Immature natural killer cell (primary cell): ENCODE data around the gene PSMB8. TPM values are rescaled to one million over a fixed set of nuclear protein-coding genes. Genes with fewer than 3 reads are reported as not detected.

Source experiments
- DNase-seq, 3 donors: peaks; one replicate each; pipeline ENCODE4 v3.0.0; 2022; ENCODE audit warnings: mixed read lengths in 1 of 3
- H3K27ac Mint-ChIP-seq, 6 donors: one replicate each; pipeline ENCODE4 v1.8.0; 2020; ENCODE audit warnings: mixed read lengths in 6 of 6, mild to moderate bottlenecking in 5 of 6, inconsistent platforms in 4 of 6, moderate library complexity in 3 of 6
- H3K27me3 Mint-ChIP-seq, 3 donors: one replicate each; pipeline ENCODE4 v1.8.0; 2020 to 2021; ENCODE audit warnings: low read depth in 3 of 3, mild to moderate bottlenecking in 3 of 3, mixed read lengths in 3 of 3, moderate library complexity in 3 of 3, inconsistent platforms in 1 of 3
- H3K36me3 Mint-ChIP-seq, 3 donors: one replicate each; pipeline ENCODE4 v1.8.0; 2020; ENCODE audit warnings: mixed read lengths in 3 of 3, inconsistent platforms in 2 of 3, mild to moderate bottlenecking in 2 of 3
- H3K4me1 Mint-ChIP-seq, 2 donors: one replicate each; pipeline ENCODE4 v1.8.0; 2020; ENCODE audit warnings: inconsistent platforms in 2 of 2, mild to moderate bottlenecking in 2 of 2, mixed read lengths in 2 of 2, moderate library complexity in 1 of 2
- H3K4me3 Mint-ChIP-seq, 5 donors: one replicate each; pipeline ENCODE4 v1.8.0; 2020; ENCODE audit warnings: mild to moderate bottlenecking in 5 of 5, mixed read lengths in 5 of 5, inconsistent platforms in 3 of 5, moderate library complexity in 3 of 5
- H3K9me3 Mint-ChIP-seq, 6 donors: one replicate each; pipeline ENCODE4 v1.8.0; 2020; ENCODE audit warnings: mild to moderate bottlenecking in 6 of 6, mixed read lengths in 6 of 6, inconsistent platforms in 4 of 6, moderate library complexity in 3 of 6
- polyA plus RNA-seq, 3 donors: library from polyadenylated mRNA; unstranded; fragments of 300-500 nt; fragmentation: Illumina TruSeq; gene quantifications; one replicate each; pipeline ENCODE4 v1.2.3, GENCODE V29; 2021

The PSMB8 gene
- polyA plus RNA-seq, 3 donors from 2014 or later: 495 to 696 (median 528) TPM

DNA sequence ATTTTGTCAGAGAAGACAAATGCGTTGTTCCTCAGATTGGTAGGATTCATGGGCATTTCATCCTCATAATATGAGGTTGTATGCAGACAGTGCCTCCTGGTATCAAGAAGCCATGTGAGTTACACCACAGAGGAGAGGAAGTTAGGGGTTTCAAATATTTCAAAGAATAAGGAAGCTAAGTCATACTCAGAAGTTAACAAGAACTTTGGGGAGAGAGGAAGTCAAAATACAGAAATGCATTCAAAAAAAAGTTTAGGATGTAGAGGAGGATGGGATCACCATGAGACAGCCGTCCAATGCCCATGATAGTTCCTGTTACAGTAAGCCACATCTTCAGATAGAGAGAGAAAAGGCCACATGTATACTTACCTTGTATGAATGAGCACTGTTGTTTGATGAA lies 49.3 kb downstream of the PSMB8 start:
- DNase-seq: no peak
- H3K27me3 Mint-ChIP-seq: peaks cover 2 to 25% (median 21%) of the 10 kb centered on the region in 3 donors
- no peak overlapping the region for H3K27ac Mint-ChIP-seq
- peaks cover 10 to 11% of the 10 kb centered on the region in 2 donors for H3K4me1 Mint-ChIP-seq
- H3K4me3 Mint-ChIP-seq: no peak overlapping the region
- H3K9me3 Mint-ChIP-seq: peaks cover 0 to 7% (median 4%) of the 10 kb centered on the region in 6 donors
- peaks cover 0 to 8% (median 4%) of the 10 kb centered on the region in 3 donors for H3K36me3 Mint-ChIP-seq

DNA sequence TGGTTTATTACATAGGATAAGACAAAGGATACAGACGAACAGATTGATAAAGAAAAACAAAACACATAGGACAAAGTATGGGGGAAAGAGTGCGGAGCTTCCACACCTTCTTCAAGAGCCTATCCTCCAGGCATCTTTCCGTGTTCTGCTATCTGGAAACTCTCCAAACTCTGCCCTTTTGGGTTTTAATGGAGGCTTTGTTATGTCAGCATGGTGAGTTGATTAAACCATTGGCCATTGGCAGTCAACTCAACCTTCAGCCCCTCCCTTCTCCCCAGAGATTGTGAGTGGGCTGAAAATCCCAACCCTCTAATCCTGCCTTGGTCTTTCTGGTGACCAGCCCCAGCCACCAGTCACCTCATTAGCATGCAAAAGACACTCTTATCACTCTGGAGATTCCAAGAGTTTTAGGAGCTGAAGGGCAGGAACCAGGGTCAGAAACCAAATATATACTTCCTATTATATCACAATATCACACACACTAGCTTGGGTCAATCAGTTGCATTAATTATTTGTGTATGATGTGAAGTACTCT lies 50.9 kb downstream of the PSMB8 start:
- H3K27me3 Mint-ChIP-seq: peaks cover 2 to 29% (median 25%) of the 10 kb centered on the region in 3 donors
- DNase-seq: no peak

More for the DNA sequence above, 50.9 kb downstream of the PSMB8 start:
- H3K4me3 Mint-ChIP-seq: no peak overlapping the region
- H3K4me1 Mint-ChIP-seq: peaks cover 10 to 11% of the 10 kb centered on the region in 2 donors
- H3K27ac Mint-ChIP-seq: no peak overlapping the region
- no peaks in the 10 kb centered on the region for H3K9me3 Mint-ChIP-seq
- H3K36me3 Mint-ChIP-seq: no peaks in the 10 kb centered on the region

Other genes with a start within 250 kb of the PSMB8 start
- gene HLA-DQA1, start 206.6 kb downstream of the PSMB8 start, polyA plus RNA-seq: 10 to 100 TPM in 2 of 3 donors, 1 to 10 TPM in 1; 1.8 to 53.1 (median 10.3) TPM
- 100 to 1,000 TPM in 1 of 3 donors, 10 to 100 TPM in 1, 1 to 10 TPM in 1; 2.5 to 105 (median 74.9) TPM for gene HLA-DQB1, start 177.4 kb downstream of the PSMB8 start, polyA plus RNA-seq
- gene HLA-DQA2, start 102.7 kb downstream of the PSMB8 start, polyA plus RNA-seq: 1 to 10 TPM; 1.5 to 5.9 (median 2.5) TPM
- gene HLA-DQB2, start 80.5 kb downstream of the PSMB8 start, polyA plus RNA-seq: 1 to 10 TPM; 1.9 to 3.8 (median 2.9) TPM
- gene HLA-DOB, start 27.0 kb downstream of the PSMB8 start, polyA plus RNA-seq: 1 to 10 TPM in 2 of 3 donors, under 1 TPM in 1; 0.45 to 6.6 (median 4.8) TPM
- gene TAP2, start 5.3 kb downstream of the PSMB8 start, polyA plus RNA-seq: 10 to 100 TPM; 16.9 to 67.6 (median 30.4) TPM
- 100 to 1,000 TPM; 310 to 465 (median 439) TPM for gene TAP1, start 9.7 kb upstream of the PSMB8 start, polyA plus RNA-seq
- gene PSMB9, start 10.1 kb upstream of the PSMB8 start, polyA plus RNA-seq: 1,000 to 10,000 TPM in 1 of 3 donors, 100 to 1,000 TPM in 2; 694 to 1,190 (median 822) TPM
- 100 to 1,000 TPM in 1 of 3 donors, 10 to 100 TPM in 2; 38.3 to 104 (median 89.1) TPM for gene HLA-DMB, start 97.0 kb upstream of the PSMB8 start, polyA plus RNA-seq
- 10 to 100 TPM; 39.2 to 78.7 (median 69.7) TPM for gene HLA-DMA, start 109.0 kb upstream of the PSMB8 start, polyA plus RNA-seq
- gene BRD2, start 124.5 kb upstream of the PSMB8 start, polyA plus RNA-seq: 100 to 1,000 TPM in 1 of 3 donors, 10 to 100 TPM in 2; 29.8 to 119 (median 31.5) TPM
- gene HLA-DOA, start 165.5 kb upstream of the PSMB8 start, polyA plus RNA-seq: 1 to 10 TPM in 2 of 3 donors, under 1 TPM in 1; 0.37 to 5.2 (median 2.8) TPM
- gene HLA-DPA1, start 229.6 kb upstream of the PSMB8 start, polyA plus RNA-seq: 100 to 1,000 TPM; 173 to 252 (median 202) TPM
- 100 to 1,000 TPM; 183 to 353 (median 296) TPM for gene HLA-DPB1, start 231.9 kb upstream of the PSMB8 start, polyA plus RNA-seq